MV-4-11 (cell line): Measurements from ENCODE around the gene OSM.

ENCODE experiments used
- DNase-seq: peaks from one replicate; lab custom pipeline; 2025; lab: John Stamatoyannopoulos, UW

OSM gene

DNA sequence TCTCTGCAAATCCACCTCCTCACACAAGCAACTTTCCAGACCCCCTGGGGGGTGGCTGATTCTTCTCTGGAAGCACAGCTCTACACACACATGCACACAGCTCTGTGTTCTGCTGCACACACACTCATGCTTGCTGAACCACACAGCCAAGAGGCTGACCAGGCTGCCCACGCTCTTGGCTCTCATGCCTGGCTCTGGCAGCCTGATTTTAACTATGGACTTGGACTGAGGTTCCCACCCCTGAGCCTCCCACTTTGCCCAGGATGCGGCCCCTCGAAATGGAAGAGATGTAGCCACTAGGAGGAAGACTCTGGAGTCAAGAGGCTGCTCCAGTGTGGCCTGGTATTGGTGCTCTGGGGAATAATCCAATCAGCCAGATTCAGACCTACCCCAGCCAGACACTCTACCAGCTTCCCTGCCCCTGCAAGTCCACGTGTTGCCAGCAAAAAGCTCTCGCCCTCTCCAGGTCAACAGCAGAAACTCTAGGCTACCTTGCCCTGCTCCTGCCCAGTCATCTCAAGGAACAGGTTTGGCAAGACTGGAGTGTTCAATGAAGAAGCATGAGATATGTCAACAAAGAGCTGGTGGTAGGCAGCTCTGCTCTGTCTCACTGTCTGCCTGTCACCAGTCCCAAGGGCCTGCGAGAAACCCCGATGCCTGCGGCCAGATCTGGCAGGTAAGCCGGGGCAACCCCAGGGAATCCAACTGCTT is 31.5 kb upstream of the OSM start:
- no peak for DNase-seq

DNA sequence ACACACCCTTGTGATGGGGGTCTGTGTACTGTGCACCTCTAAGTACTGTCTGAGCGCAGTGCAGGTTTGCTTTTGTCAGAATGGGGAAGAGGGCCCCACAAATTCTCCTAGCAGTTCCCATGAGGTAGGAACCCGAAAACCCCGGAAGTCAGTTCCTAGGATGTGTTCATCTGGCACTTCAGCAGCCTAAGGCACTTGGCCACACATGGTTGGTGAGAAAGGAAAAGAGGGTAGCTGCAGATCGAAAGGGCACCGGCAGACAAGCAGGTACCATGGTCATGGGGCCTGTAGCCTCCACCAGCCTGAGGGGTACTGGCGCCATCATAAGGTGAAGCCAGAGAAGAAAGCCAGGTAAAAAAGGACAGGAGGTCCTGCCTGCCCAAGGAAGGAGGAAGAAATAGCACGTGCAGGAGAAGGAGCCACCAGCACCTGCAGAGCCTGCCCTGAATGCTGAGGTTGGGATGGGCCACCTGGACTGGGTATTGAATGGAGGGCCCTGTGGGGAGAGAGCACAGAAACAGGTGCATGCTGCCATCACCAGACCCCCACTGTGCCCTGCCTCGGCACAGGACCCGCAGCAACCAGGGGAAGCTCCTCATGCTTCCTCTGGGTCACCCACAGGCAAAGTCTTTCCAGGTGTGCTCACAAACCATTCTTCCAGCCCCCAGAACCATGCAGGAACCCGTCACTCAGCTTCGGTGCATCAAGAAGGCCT is 30.8 kb upstream of the OSM start:
- DNase-seq = no peak

DNA sequence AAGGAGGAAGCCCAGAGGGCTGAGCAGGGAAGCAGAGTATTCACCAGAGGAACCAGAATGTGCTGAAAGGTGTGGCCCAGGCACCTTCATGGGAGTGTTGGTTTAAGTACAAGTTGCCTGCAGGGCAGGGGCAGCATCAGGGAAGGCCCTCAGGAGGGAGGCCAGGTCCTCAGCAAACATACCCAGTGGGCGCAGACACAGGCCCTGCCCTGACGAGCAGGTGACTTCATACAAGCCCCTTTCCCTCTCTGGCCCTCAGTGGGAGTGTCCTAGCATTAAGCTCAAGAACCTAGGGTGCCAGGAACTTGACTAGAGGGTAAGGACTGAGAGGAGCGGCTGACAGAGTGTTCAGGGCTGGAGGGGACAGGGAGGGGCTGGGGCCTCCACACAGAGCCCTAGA is 30.2 kb upstream of the OSM start:
- no peak for DNase-seq

DNA sequence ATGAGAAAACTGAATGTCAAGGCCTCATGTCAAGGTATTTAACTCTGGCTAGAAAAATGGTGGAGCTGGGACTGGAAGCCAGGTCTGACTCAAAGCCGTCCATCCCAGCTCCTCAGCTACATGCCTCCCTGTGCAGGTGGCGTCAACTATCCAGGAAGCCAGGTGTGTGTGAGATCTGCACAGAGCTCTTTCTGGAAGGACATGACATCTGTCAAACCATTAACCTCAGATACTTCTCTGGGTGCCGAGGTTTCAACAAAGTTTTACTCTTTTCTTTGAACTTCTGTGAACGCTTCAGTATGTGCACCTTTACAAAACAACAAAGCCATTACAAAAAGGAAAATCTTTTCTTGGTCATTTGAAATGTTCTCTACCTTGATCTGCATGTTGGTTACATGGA is 29.7 kb upstream of the OSM start:
- no peak for DNase-seq

DNA sequence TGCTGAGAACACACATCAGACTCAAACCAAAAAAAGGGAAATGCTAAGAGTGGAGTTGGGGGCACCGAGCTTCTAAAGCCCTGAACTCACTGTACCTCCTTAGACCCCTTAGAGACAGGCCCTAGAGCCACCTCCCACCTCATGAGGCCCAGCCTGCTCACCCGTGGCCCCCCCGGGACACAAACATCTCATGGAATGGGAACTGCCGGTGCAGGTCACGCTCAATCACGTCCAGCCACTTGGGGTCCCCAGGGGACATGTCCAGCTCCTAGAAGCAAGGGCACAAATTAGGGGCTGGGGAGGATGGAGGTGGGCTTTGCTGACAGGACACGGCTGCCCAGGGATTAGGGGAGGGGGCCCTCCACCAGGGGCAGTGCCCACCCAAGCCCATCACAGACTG is 28.9 kb upstream of the OSM start:
- DNase-seq = no peak

DNA sequence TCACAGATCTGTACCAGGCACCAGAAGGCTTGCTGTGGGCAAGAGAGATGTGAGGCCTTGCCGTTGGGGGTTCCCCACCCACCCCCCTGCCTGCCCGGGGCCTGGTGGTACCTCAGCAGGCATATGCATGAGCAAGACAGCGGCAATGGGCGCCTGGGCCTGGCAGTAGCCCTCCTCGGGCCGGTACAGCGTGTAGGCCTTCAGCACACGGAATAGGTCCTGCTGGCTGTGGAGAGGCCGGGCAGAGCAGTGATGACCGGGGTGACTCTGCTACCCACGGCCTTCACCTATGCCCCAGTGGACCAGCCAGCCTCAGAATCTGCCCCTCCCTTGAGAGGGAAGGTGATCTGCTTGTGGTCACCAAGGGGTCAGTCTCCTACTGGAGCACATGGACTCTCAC is 28.2 kb upstream of the OSM start:
- DNase-seq = no peak

DNA sequence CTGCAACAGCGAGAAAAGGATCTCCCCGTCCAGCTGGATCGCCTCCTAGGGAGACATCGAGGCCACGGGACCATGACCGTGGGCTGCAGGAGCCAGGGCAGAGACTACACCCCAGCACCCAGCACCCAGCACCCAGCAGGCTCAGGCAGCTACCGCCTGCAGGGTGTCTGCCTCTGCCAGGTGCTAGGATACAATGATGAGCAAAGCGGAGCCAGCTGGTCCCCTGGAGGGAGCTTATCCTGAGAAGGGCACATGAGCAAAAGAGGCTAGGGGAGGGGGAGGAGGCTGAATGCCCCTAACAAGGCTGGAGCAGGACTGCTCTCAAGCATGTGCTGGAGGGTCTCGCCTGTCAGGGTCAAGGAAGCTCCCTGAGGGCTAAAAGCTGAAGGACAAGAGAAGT is 27.4 kb upstream of the OSM start:
- no peak for DNase-seq

DNA sequence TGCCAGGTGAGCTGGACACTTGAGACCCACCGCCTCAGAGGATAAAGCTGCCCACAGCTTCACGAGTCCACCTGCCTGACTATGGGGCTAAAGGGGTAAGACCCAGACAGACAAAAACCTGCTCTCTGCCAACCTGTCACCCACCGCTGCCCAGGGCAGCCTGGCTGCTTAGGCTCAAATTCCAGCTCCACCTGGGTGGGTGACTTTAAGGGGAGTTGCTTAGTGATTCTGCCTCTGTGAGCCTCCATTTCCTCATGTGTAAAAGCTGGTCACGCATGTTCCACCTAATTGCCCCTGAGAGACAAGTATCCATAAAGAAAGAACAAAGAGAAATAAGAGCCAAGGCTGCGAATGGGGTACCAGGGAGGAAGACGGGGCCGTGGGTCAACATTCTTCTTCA is 26.4 kb upstream of the OSM start:
- no peak for DNase-seq

DNA sequence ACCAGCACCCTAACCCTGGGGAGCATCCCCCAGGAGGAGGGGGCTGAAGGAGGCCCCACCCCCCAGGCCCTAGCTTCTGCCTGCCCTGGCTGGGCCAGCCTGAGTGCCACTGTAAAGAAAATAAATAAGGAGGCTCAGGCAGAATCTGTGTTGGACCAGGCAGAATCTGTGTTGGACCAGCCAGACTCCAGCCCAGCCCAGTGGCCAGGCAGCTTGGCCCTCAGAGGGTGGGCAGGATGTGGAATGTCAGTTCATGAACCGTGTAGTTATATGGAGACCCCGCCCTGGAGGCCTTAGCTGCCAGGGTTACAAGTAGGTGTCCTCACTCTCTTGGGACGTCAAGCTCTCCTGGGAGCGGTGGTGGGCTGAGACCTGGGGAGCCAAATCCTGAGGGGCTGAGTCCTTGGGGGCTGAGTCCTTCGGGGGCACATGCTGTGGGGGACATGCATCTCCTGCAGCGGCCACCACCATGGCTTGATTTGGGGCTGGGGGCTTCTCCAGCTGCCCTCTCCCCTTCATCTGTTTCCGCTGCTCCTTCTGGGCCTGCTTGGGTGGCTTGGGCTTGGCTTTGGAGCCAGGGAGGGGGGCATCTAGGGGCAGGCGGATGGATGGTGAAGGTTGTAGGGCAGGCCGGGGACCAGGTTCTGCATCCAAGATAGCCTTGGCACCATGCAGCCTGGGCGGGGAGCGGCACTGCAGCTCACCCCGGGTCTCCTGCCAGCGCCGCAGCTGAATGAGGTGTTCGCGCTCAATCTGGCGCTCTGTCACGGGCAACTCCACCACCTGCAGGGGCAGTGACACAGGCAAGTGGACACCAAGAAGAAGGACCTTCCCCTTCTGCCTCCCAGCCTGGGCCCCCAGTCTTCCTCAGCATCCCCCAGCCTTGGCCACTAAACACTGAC is 25.7 kb upstream of the OSM start:
- DNase-seq = no peak

DNA sequence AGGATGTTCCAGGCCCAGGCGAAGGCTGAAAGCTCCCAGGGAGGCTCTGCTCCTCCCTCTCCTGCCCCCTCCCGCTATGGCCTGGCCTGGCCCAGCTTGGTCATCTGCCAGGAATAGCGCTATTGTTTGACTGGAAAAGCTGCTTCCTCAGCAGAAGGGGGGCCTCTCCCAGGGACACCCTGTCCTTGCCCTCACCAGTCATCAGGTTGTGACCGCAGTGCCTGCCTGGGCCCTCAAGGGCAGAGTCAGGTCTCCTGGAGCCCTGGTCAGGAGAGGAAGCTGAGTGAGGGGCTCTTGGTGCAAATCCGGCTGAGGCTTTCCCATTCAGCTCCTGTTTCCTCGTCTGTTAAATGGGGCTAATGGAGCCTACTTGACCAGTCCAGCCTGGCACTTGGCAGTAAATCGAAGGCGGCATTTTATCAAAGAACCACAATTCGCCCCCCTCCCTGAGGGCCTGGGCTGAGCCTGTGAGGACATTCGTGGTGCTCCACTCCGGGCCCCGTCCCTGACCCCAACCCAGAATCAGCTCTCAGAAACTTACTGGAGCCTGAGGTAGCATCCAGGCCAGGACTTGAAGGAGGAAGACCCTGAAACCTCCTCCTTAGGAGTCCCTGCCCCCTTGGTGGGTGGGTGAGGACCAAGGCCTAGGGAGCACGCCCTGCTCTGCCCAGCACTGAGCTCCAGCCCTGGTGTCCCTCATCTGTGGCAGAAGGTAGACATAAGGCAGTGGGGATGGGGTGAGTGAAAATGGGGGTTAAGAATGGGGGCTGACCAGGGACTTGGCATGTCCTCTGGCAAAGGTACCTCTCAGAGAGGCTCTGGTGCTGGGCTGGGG is 24.6 kb upstream of the OSM start:
- DNase-seq = no peak

DNA sequence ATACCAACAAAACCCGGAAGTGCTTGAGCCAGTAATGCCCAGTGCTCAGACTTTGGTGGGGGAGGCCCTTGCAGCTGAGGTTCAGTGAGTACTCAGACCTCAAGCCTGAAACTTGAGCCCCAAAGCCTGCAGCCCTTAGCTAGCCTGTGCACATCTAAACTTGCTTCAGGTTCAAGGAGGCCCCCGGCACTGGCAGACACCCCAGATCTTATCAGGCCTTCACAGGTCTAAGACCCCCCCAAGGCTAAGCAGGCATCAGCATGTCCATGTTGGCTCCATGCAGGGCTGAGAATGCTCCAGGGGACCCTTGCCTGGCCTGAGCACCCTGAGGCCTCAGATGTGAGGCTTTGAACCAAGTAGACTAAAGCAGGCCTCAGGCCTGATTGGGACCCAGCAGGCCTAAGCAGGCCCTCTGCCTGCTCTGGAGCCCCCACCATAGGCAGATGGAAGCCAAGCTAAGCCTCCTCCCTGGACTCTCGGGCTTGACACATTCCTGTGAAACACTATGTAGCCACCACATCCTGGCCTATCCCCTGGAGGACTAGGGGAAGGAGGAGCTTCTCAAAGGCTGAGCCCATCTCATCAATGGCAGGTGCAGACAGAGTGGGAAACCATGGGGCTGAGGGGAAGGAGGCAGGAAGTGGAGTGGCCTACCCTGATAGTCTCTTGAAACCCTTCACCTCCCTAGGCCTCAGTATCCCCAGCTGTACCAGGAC is 23.8 kb upstream of the OSM start:
- no peak for DNase-seq

DNA sequence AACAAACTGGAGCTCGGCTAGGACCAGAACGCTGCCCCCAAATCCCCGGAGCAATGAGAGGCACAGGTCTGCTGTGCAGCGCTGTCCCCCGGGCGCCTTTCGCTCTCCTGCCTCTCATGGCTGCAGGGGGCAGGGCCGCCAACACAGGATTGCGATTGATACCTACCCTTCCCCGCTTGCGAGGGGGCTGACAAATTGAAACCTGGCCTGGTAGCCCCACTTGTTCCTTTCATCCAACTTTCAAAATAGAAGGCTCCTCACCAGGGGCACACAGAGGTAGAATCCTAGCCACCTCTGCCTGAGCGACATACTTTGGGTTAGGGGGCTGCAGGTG is 23.3 kb upstream of the OSM start:
- no peak for DNase-seq

DNA sequence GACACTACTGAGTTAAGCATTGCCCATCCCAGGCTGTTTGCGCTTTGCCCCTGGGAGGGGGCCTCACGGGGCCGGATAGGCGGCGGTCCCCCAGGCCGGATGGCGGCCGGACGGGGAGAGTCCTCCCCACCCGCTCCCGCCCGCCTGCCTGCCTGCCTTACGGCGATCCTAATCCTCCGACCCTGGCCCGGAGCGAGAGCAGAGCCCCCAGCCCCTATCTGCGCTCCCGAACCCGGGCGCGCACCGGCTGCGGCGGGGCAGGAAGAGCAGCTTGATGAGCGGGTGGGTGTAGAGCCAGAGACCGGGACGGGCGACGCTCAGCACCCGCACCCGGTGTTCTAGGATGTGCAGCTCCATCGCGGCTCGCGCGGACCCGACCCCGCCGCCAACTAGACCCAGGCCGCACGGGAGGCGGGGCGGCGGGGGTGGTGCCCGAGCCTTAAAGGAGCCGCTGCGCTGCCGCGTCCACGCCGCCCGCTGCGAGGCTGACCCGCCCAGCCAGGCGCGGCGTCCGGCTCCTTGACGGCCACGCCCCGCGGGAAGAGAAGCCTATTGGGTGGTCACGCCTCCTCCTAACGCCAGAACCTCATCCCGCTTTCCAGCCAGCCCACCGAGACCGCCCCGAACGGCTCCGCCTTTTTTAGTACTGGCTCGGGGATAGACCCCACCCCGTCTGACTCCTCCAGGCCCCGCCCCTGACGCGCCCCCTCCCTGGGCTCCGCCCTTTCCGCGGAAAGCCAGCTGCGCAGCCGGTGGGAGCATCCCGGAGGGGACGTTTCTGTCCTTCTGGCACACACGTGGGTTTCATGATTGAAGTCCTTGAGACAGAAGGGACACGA is 22.7 kb upstream of the OSM start, which contains the start of gene CASTOR1:
Gene CASTOR1, minus strand, starts transcription at position 365 of the 839 bp plus-strand sequence. Its CDS starts 8 bp downstream, at position 357.
- peak; percentile 91 for DNase-seq

DNA sequence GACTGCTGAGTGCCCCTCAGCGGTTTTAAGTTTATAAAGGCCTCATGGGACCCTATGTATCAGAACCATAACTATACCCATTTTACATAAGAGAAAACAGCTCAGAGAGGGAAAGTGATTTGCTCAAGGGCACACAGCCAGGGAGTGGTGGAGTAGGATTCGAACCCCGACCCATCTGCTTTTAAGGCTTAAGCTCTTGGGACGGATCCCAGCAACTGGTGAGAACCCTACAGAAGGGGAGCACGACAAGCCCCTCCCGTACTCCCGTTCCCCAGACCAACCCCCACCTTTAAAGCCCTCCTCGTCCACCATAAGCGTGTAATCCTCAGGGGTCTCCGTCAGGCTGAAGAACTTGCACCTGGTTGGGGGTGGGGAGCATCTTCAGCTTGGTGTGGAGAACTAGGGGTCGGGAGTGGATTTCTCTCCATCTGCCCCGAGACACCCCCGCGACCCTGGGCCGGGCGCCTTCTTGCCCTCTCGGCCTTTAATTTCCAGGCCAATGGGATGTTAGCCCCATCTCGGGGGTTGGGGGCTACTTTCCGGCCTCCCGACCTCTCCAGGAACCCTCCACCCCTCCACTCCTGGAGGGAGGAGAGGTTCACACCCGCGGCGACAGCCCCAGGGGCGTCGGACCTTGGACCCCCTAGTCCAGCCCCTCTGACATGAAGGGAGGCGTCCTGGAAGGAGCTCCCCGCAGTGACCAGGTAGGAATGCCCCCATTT is 21.9 kb upstream of the OSM start:
- DNase-seq = no peak

DNA sequence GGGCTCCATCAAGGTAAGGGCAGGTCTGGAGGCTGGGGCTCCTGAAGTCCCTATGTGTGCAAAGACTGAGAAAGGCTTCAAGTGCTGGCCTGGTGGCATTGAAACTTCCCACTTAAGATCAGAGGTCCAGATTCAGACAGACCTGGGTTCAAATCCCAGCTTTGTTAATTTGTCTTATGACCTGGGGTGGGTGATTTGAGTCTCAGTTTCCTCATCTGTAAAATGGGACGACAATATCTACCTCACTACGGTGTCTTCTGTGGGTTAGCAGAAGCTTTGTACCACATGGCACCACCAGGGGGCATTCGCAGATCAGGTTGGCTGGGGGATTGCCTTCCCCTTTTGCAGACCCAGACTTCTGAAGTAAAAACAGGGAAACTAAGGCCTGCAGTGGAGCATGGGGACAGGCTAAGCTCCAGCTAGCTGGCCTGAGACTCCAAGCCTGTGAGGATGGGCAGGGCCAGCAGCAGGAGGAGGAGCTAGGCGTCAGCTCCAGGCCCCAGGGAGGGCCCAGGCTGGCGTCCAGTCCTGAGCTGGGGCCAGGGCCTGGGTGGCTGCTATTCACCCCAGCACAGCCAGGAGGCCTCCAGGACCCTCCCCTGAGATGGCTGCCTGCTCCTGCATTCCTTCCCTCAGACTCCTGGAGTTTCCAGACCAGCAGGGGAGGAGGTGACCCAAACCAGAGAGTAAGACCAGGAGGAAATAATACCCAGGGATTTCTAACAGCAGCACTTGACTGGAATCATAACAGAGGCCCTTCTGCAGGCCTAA is 21.2 kb upstream of the OSM start:
- DNase-seq = peak; percentile 78

DNA sequence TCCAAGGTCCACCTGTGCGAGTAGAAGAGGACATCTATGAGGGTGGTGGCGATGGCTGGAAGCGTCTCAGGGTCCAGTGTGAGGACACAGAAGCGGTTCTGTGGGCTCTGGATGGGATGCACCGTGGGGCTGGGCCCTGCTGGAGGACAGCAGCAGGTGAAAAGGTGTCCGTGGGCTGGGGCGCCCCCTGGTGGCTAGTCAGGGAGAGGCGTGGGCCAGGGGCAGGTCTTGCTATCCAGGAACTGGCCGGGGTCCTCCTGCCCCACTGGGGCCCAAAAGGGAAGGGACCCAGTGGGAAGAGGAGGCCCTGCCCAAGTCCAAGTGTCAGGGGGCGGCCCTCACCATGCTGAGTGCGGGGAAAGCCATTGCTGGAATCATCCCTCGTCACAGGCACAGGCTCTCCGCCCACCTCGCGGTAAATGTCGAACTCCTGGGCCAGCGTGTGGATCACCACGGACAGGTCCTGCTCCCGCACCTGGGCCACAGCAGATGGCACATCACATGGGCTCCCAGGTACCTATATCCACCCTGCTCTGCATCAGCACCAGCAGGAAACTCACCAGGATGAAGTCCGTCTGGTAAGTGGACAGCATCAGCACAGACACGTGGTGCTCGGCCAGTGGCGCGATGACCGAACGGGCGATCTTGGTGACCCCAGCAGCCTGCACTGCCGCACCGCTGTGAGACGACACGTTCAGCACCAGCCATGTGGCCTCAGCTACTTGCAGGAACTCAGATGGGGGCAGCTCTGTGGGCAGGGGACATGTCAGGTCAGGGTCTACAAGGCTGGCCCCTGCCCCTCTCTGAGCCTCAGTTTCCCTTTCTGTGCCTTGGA is 20.4 kb upstream of the OSM start:
- peak; percentile 41 for DNase-seq

DNA sequence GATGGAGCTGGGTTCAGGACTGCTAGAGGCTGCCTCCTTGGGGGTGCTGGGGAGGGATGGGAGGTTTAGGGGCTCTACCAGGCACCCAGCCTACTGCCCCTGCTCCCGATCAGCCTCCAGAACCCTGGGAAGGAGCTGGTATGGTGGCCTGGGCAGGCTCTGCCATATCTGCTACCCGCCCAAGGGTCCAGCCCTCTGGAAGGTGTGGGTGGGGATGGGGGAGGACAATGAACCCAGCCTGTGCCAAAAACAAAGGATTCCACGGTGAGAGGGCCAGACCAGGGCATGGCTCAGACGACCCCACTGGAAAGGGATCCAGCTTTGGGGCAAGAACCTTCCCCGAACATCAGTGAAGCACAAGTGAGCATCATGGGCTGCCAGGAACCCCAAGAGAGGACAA is 19.7 kb upstream of the OSM start:
- no peak for DNase-seq

DNA sequence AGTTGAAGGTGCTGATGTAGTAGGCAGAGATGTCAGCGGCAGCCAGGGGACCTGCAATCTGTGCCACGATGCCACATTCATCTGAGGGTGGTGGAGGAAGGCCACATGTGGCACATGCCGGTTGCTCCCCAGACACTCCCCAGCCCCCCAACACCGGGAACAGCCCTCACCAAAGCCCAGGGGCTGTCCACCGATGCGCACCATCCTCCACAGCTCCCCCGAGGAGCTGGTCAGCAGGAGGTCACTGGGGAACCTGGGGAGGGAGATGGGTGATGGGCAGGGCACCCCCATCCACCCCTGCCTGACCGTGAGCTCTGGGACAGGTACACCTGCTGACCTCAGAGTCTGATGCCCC is 19.2 kb upstream of the OSM start:
- no peak for DNase-seq
